Measurements from ENCODE around the gene GSS.

DNA sequence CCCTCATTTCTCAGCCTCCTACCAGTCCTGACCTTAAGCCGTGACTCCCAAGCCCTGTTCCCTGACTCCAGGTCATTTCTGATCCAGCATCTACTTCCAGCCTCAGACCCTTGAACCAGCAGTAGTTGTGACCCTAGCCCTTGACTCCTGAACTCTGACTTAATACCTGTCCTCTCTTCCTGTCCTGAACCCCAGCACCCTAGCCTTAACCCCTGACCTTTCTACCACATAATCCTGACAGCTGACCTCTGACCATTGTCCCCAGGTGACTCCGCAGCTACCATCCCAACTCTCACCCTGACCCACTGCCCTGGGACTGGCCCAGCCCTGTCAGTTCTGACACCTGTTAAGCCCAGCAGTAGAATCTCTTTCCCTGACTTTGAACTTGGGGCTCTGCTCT, 42.2 kb upstream of the GSS start:
- TF ChIP-seq, protein P1, sequence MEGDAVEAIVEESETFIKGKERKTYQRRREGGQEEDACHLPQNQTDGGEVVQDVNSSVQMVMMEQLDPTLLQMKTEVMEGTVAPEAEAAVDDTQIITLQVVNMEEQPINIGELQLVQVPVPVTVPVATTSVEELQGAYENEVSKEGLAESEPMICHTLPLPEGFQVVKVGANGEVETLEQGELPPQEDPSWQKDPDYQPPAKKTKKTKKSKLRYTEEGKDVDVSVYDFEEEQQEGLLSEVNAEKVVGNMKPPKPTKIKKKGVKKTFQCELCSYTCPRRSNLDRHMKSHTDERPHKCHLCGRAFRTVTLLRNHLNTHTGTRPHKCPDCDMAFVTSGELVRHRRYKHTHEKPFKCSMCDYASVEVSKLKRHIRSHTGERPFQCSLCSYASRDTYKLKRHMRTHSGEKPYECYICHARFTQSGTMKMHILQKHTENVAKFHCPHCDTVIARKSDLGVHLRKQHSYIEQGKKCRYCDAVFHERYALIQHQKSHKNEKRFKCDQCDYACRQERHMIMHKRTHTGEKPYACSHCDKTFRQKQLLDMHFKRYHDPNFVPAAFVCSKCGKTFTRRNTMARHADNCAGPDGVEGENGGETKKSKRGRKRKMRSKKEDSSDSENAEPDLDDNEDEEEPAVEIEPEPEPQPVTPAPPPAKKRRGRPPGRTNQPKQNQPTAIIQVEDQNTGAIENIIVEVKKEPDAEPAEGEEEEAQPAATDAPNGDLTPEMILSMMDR (IDR thresholded peaks at IDR 0.05) = no peak
- no peak for TF ChIP-seq POLR2A (IDR thresholded peaks at IDR 0.05)
